D721Med (cell line): ENCODE results near the gene PRND.

Experiments
- DNase-seq: peaks from one replicate; pipeline ENCODE4 v3.0.0; 2011; ENCODE audit warnings: low spot score; ENCODE audit not compliant: insufficient read length
- FAIRE-seq: peaks from 2 replicates; lab custom pipeline; 2011; peaks lifted over from hg19 to GRCh38; lab: Jason Lieb, UNC
- TF ChIP-seq, protein P1 (sequence below): IDR thresholded peaks from 2 replicates; pipeline ENCODE4 v1.5.1; 2012; ENCODE audit warnings: mild to moderate bottlenecking, control low read depth; ENCODE audit not compliant: insufficient read depth; ENCODE audit errors: missing control alignments

The PRND gene

GRCh38 chr20:4681991-4682401 is 39.7 kb upstream of the PRND start:
- TF ChIP-seq, protein P1, sequence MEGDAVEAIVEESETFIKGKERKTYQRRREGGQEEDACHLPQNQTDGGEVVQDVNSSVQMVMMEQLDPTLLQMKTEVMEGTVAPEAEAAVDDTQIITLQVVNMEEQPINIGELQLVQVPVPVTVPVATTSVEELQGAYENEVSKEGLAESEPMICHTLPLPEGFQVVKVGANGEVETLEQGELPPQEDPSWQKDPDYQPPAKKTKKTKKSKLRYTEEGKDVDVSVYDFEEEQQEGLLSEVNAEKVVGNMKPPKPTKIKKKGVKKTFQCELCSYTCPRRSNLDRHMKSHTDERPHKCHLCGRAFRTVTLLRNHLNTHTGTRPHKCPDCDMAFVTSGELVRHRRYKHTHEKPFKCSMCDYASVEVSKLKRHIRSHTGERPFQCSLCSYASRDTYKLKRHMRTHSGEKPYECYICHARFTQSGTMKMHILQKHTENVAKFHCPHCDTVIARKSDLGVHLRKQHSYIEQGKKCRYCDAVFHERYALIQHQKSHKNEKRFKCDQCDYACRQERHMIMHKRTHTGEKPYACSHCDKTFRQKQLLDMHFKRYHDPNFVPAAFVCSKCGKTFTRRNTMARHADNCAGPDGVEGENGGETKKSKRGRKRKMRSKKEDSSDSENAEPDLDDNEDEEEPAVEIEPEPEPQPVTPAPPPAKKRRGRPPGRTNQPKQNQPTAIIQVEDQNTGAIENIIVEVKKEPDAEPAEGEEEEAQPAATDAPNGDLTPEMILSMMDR: no peak
- DNase-seq (no peak), FAIRE-seq (no peak)

- TF ChIP-seq, protein P1: no peak
- DNase-seq (no peak), FAIRE-seq (no peak)
Observed at GRCh38 chr20:4682682-4683081, 39.0 kb upstream of the PRND start.

DNA sequence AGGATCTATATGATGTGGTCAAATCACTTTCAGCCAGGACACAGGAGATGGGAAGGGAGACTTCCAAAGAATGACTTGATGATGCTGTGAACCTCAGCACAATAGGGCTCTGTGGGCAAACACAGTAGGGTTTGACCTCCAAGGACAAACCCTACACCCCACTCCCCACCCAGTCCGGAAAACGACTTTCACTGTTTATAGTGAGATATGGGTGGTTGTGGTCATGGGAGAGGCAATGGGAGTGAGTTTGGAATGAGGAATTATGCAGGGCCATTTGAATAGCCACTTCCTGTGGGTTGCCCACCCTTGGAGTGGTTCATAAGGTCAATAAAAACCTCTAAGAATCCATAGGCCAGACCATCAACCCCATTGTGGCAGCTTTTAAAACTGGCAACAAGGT is 38.4 kb upstream of the PRND start:
- FAIRE-seq (no peak), DNase-seq (no peak)
- TF ChIP-seq, protein P1: no peak

- no peak for DNase-seq
- TF ChIP-seq, protein P1: no peak
- FAIRE-seq: no peak
Observed at GRCh38 chr20:4684837-4685413, 36.8 kb upstream of the PRND start.

DNA sequence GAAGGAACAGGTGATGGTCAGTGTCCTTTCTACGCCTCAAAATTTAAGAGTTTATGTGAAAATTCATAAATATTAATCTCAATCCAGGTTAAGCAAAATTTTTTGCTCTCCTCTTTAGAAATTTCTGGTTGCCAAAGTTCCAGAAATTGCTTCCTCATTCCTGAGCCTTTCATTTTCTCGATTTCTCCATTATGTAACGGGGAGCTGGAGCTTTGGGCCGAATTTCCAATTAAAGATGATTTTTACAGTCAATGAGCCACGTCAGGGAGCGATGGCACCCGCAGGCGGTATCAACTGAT is 35.8 kb upstream of the PRND start:
- TF ChIP-seq, protein P1: no peak
- no peak for FAIRE-seq
- DNase-seq: no peak

- TF ChIP-seq, protein P1: no peak
- no peak for FAIRE-seq
- DNase-seq: no peak
Observed at GRCh38 chr20:4688305-4688704, 33.4 kb upstream of the PRND start.

DNA sequence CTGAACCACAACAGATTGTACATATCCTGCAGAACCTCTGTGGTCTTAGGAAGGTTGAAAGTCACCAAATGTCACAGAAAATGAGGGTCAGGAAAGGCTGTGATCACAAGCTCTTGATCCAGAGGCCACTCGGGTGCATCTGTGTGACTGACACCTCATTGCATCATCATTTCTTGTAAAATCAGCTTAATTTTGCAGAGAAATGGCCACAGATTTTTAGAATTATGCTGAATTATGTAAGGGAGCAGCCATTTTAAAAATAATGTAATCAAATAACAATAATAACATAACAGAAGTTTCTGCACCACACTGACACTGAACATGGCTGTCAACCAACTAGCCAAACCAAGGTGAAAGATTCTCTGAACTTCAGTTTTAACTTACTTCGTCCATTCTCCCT is 32.5 kb upstream of the PRND start:
- no peak for DNase-seq
- FAIRE-seq: no peak
- TF ChIP-seq, protein P1: no peak
